Panc1 (cell line): ENCODE measurements around the gene PCED1B. TPM values are rescaled to one million over a fixed set of nuclear protein-coding genes. Genes with fewer than 3 reads are reported as not detected.

ENCODE experiments used
- ATAC-seq: fragments of 200-7000 bp; cut with Tn5 transposase; 2 replicates; pipeline ENCODE4 v1.9.1; 2020; ENCODE audit warnings: mild to moderate bottlenecking, moderate library complexity
- BruUV-seq: library from RNA; stranded (reverse); fragments of 400-500 nt; replicated peaks from 2 replicates; lab custom pipeline; 2021; lab: Mats Ljungman, UMichigan
- CTCF ChIA-PET: fragments of 300-600 bp; sonication (Branson Sonifier 250); formaldehyde crosslinking; loops from one replicate; lab custom pipeline; 2022; ENCODE audit warnings: antibody characterized with exemption; lab: Charles Lee
- POLR2A ChIA-PET: fragments of 300-600 bp; sonication (Branson Sonifier 250); formaldehyde crosslinking; loops from one replicate; lab custom pipeline; 2022; ENCODE audit warnings: antibody characterized with exemption; lab: Charles Lee
- DNase-seq: peaks from one replicate; pipeline ENCODE4 v3.0.0-alpha.2; 2010; ENCODE audit warnings: low read depth, low spot score
- H3K27ac ChIP-seq: 2 replicates; pipeline ENCODE4 v1.5.1; 2011; ENCODE audit warnings: mild to moderate bottlenecking, low read length, inconsistent platforms
- H3K27me3 ChIP-seq: fragments of 200-500 bp; sonication (Bioruptor generic); 2 replicates; pipeline ENCODE4 v1.6.0; 2014; ENCODE audit warnings: low read length, inconsistent platforms; ENCODE audit not compliant: control insufficient read depth, insufficient read depth
- H3K36me3 ChIP-seq: fragments of 200-500 bp; sonication (Bioruptor generic); 2 replicates; pipeline ENCODE4 v1.5.1; 2014; ENCODE audit warnings: inconsistent platforms, mild to moderate bottlenecking, low read length, moderate library complexity; ENCODE audit not compliant: control insufficient read depth, insufficient read depth
- H3K4me1 ChIP-seq: 2 replicates; pipeline ENCODE4 v1.5.1; 2011; ENCODE audit warnings: inconsistent platforms, mild to moderate bottlenecking, low read length, moderate library complexity; ENCODE audit not compliant: control insufficient read depth, insufficient read depth
- H3K4me3 ChIP-seq, 2 experiments: 2 replicates each; pipeline ENCODE4 v1.5.1; 2011 to 2012; ENCODE audit warnings: low read depth in 2 of 2, low read length in 2 of 2, mild to moderate bottlenecking in 2 of 2, inconsistent platforms in 1 of 2, moderate library complexity in 1 of 2
- H3K9me3 ChIP-seq: fragments of 200-500 bp; sonication (Bioruptor generic); 2 replicates; pipeline ENCODE4 v1.5.1; 2014; ENCODE audit warnings: low read depth, mild to moderate bottlenecking, inconsistent platforms, low read length, moderate library complexity; ENCODE audit not compliant: control insufficient read depth, insufficient read depth
- POLR2AphosphoS5 ChIP-seq: IDR thresholded peaks from 2 replicates; pipeline ENCODE4 v1.6.1; 2012; ENCODE audit warnings: mild to moderate bottlenecking, low read depth, low read length, moderate library complexity
- REST ChIP-seq, 2 experiments: IDR thresholded peaks; 2 replicates each; pipeline ENCODE4 v1.6.1; 2011 to 2012; ENCODE audit warnings: low read depth in 2 of 2, control low read depth in 1 of 2, low read length in 1 of 2, mild to moderate bottlenecking in 1 of 2, moderate library complexity in 1 of 2; ENCODE audit not compliant: insufficient read depth in 1 of 2
- SIN3A ChIP-seq: IDR thresholded peaks from 2 replicates; pipeline ENCODE4 v1.6.1; 2012; ENCODE audit warnings: low read depth, mild to moderate bottlenecking, low read length, moderate library complexity, borderline replicate concordance; ENCODE audit not compliant: insufficient read depth
- TCF7L2 ChIP-seq: IDR thresholded peaks from 2 replicates; pipeline ENCODE4 v1.6.1; 2011; ENCODE audit warnings: mild to moderate bottlenecking, low read depth, low read length, inconsistent platforms
- in situ Hi-C: cut with HindIII; loops from 2 replicates; pipeline ENCODE4 v1.10.0; 2016; ENCODE audit warnings: low sequenced_read_pairs, low pct_unique_long_range_greater_than_20kb
- intact Hi-C: fragments of 100-400 bp; cut with micrococcal nuclease; formaldehyde crosslinking; loops from one replicate; pipeline ENCODE4 v1.10.0; 2022; ENCODE audit not compliant: unreplicated experiment
- total RNA-seq: library from RNA; stranded (reverse); gene quantifications from one replicate; pipeline ENCODE4 v1.2.1, GENCODE V29; 2021; ENCODE audit not compliant: unreplicated experiment
- TF ChIP-seq, protein P1 (sequence below): fragments of 450-650 bp; IDR thresholded peaks from 2 replicates; pipeline ENCODE4 v1.5.1; 2017; ENCODE audit warnings: mild to moderate bottlenecking

Gene PCED1B
- total RNA-seq, 1 experiment from 2014 or later: 0.82 TPM

DNA sequence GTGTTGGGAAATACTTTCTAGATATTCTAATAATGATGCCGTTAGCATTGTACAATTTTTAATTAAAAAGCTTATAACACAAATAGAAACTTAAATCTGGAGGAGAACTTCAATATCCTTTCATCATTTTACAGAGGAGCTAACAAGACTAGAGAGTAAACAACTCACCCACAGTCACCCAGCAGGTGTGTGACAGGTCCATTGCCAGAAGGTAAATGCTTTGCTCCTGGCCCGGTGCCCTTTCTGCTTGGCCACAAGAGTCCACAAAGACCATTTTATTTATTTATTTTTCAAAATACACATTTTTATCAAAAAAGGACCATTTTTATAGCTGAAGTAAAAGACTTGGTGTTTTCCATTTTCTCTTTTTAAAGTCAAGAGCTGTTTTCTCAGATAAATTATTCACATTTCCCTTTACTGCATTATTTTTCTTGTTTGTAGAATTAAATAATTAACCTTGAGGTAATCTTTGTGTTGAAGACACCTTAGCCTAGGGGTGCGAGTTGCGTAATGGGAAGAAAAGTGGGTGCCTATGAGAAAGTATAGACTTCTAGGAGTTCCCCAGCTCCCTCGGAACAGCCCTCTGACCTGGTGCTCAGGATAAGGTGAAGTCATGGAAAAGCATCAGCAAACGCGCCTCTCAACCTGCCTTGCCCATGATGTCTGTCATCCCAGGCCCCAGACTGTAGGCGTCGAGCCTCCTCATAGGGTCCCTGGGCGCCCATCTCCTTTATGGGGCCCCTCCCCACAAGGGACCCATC lies 26.7 kb downstream of the PCED1B start:
- Histone ChIP-seq H3K4me1 (no peaks in the 10 kb centered on the region; the same call in 1 of the 2 replicates), H3K27me3 (no peaks in the 10 kb centered on the region), H3K27ac (no peak overlapping the region; the same call in 1 of the 2 replicates), H3K4me3 (no peak overlapping the region), H3K9me3 (no peaks in the 10 kb centered on the region), H3K36me3 (no peaks in the 10 kb centered on the region)
- ChIA-PET CTCF (no interaction called here), POLR2A (interaction anchor here (0.6 to 1.1 kb wide), 2 partner anchors 34 to 580 kb away, joined by 3 to 6 read pairs; no protein-coding TSS in a partner anchor)
- in situ Hi-C loops: no loop called here
- DNase-seq: no peak
- intact Hi-C loops: no loop called here
- no TSS peak for BruUV-seq
- TF ChIP-seq SIN3A: no peak
- no peak for ATAC-seq

DNA sequence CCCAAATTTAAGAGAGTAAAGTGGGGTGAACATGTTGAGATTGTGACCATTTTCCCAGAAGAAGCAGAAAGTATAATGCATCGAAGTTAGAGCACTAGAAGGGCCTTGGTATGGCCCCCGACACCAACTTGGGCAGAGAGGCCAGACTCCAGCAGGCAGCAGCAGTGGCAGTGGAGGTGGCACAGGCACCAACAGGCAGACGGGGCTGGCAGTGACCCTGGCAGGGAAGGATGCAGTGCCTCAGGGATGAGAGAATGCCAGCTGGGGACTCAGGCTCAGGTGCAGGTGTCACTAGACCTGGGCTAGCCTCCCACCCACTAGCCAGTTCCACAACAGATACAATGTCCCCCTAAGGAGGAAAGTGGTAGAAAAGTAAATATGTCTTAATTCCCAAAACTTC lies 28.0 kb downstream of the PCED1B start:
- ChIA-PET CTCF (no interaction called here), POLR2A (no interaction called here)
- DNase-seq (no peak), ATAC-seq (no peak)
- intact Hi-C loops (no loop called here), in situ Hi-C loops (no loop called here)
- Histone ChIP-seq H3K27me3 (no peaks in the 10 kb centered on the region), H3K27ac (no peak overlapping the region), H3K4me1 (no peaks in the 10 kb centered on the region; the same call in 1 of the 2 replicates), H3K36me3 (no peaks in the 10 kb centered on the region), H3K4me3 (no peak overlapping the region), H3K9me3 (no peaks in the 10 kb centered on the region)
- BruUV-seq: no TSS peak
- no peak for TF ChIP-seq POLR2AphosphoS5
- no peak for TF ChIP-seq REST (IDR thresholded peaks at IDR 0.05; ENCODE audit: insufficient read depth in 1 of 2, low read depth in 2 of 2, low read length in 1 of 2)
- no peak for TF ChIP-seq SIN3A
- TF ChIP-seq TCF7L2: no peak
- TF ChIP-seq, protein P1, sequence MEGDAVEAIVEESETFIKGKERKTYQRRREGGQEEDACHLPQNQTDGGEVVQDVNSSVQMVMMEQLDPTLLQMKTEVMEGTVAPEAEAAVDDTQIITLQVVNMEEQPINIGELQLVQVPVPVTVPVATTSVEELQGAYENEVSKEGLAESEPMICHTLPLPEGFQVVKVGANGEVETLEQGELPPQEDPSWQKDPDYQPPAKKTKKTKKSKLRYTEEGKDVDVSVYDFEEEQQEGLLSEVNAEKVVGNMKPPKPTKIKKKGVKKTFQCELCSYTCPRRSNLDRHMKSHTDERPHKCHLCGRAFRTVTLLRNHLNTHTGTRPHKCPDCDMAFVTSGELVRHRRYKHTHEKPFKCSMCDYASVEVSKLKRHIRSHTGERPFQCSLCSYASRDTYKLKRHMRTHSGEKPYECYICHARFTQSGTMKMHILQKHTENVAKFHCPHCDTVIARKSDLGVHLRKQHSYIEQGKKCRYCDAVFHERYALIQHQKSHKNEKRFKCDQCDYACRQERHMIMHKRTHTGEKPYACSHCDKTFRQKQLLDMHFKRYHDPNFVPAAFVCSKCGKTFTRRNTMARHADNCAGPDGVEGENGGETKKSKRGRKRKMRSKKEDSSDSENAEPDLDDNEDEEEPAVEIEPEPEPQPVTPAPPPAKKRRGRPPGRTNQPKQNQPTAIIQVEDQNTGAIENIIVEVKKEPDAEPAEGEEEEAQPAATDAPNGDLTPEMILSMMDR: no peak

DNA sequence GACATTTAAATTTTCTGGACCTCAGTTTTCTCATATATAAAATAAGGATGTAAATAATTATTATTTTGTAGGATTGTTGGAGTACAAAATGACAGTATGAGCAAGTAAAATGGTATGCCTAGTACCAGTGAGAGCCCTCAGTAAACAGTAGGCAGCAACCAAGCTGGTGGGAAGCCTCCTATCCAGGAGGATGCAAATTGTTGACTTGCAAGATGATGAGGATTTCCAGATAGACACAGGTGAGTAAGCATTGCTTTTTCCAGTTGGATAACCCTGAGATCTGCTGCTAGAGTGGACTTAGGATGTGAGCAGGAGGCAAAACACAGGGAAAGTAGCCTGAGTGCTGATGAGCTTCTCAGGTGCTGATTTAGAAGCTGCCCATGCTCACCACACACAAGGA lies 28.5 kb downstream of the PCED1B start:
- Histone ChIP-seq H3K4me1 (no peaks in the 10 kb centered on the region; the same call in 1 of the 2 replicates), H3K27ac (no peak overlapping the region; the same call in 1 of the 2 replicates), H3K36me3 (no peaks in the 10 kb centered on the region), H3K4me3 (no peak overlapping the region), H3K9me3 (no peaks in the 10 kb centered on the region), H3K27me3 (no peaks in the 10 kb centered on the region)
- in situ Hi-C loops (no loop called here), intact Hi-C loops (no loop called here)
- POLR2A ChIA-PET: no interaction called here
- DNase-seq: no peak
- no peak for ATAC-seq
- BruUV-seq: no TSS peak
- CTCF ChIA-PET: no interaction called here
- TF ChIP-seq POLR2AphosphoS5 (no peak), SIN3A (no peak), TCF7L2 (no peak)
- TF ChIP-seq, protein P1: no peak
